RPMI8226 (cell line): Measurements from ENCODE around the gene MPRIP.
A peak's percentile ranks its signal among the peaks of the same experiment; 100 is the strongest.

ENCODE experiments used
- DNase-seq: peaks from one replicate; pipeline ENCODE4 v3.0.0-alpha.2; 2015

The MPRIP gene

DNA sequence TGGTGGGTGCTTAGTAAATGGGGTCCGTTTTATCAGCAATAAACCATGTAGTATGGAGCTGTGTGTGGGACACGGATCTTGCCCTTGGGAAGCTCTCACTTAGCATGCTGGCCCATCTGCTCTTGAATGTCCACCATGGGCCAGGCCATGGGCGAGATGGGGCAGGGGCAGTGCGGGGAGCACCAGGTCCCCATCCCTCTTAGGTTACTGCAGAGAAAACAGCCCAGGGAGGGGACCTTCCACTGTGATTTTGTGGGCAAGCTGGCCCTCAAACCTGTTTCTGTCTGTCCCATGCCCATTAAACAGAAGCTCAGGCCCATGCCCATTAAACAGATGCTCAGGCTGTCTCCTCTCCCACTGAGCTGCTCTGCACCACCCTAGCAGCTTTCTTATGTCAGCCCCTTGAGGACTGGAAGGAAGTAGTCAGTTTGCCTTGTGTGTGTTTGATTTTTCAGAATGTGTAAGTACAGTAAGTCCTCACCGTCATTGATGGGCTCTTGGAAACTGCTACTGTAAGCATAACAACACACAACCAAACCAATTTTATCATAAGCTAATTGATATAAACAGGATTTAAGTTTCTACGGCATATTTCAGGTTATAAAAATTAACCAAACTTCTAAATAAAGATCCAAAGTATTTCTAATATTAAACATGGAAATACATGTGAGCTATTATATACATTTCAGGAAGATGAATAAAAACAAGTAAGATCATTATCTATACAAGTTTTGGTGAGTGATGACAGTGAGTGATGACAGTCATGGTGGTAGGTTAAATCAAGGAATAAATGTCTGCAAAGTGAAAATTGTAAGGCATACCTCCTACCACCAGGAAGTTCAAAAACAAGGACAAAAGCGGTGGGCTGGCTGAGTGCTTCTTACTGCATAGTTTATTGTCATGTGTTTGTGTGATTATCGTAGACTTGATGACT lies 11.5 kb downstream of the MPRIP start:
- no peak for DNase-seq

- DNase-seq = no peak
Measured at GRCh38 chr17:17054636-17055035, 12.4 kb downstream of the MPRIP start.

- no peak for DNase-seq
Measured at GRCh38 chr17:17055286-17056155, 13.3 kb downstream of the MPRIP start.

DNA sequence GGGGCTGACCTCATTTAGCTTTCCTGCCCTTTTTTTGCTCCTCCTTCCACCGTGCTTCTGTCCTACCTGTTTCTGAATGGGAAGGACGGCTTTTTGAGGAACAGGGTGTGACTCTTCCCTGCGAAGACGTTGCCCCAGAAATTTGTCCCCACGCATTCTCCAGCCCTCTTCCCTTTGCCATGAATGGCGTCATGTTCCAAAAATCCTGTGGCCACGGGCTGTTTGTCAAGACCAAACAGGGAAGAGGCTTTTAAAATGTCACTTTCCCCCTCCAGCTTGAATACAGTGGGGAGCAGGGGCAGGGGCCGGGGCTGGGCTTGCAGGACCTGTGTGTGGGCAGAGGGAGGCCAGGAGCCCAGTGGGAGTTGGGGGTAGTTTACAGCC lies 13.9 kb downstream of the MPRIP start:
- DNase-seq = no peak

GRCh38 chr17:17057057-17057551 lies 14.8 kb downstream of the MPRIP start:
- DNase-seq = no peak

GRCh38 chr17:17058304-17058703 lies 16.0 kb downstream of the MPRIP start:
- DNase-seq = no peak

DNA sequence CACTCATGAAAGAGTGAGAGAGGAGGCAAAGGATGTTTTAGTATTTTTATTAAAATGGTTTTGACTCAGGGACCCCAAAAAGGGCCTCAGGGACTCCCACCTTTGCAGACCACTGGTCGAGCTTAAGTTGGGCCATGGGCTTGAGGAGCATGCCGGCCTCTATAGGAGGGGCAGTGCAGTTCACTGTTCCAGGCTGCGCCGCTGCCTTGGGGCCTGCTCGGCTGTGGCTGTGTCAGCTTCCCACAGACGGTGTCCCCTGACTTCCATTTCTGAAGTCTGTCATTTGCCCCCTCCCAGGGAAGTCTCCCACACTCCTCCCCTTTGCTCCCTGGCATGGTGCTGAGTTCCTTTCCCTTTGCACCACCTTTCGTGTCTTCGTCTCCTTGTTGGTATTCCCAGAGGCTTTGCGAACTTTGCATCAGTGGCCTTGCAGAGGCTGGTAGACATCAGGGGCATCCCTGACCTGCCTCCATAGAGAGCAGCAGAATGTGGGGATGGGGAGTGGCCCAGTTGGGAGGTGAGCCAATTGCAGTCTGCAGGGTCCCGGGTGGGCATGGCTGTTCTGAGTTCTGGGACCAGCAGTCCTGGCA lies 17.1 kb downstream of the MPRIP start:
- no peak for DNase-seq

DNA sequence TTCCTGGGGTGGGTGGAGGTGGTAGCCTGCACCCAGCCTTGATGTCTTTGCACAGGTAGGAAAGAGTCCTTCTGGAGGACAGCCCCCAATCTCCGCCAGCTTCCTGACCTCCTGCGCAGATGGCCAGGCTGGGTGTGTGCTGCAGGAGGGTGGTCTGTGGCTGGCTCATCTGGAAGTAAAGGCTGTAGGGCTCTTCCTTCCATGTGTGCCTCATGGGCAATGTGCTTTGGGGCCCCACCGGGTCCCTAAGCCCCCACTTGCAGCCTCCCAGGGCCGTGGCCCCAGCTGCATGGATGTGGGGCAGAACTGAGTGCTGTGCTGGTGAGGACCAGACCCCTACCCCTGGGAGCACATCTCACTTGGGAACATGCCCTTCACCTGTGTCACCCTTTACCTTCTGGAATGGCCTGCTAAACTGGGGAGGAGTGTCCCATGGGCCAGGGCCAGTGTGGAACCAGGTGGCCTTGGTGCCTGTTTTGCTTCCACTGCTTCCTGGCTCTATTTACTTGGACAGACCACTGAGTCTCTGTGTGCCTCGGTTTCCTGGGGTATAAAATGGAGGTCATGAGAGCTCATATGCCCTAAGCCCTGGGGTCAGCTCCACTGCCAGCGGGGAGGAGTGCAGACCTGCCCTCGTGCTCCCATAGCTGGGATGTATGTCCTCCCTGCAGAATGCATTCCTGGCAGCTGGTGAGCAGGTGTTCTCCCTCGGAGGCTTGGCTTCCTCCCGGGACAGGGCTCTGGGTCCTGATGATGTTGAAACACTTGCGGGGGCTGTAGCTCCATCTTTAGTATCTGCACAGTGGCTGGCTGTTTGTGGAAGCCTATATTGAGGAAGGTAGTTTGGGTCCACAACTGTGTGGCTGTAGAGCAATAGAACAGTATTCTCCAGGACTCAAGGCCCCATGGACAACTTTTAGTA lies 18.0 kb downstream of the MPRIP start:
- no peak for DNase-seq

DNA sequence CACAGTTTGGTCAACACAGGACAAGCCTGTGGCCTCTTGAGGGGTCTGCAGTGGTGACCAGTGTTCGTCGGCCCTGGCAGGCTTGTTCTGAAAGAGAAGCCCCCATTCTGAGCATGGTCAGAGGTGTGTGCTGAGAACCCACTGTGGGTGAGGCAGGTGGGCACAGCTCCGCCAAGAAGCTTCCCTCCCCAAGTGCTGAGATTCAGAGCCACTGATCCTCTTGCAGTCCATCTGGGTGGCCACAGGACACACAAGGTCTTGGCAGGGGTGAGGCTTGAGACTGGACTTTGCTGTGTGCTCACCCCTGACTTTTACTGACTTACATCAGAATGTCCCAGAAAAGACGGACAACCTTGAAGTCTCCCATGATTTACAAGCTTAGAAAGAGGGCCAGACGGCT lies 18.7 kb downstream of the MPRIP start:
- DNase-seq = no peak

DNA sequence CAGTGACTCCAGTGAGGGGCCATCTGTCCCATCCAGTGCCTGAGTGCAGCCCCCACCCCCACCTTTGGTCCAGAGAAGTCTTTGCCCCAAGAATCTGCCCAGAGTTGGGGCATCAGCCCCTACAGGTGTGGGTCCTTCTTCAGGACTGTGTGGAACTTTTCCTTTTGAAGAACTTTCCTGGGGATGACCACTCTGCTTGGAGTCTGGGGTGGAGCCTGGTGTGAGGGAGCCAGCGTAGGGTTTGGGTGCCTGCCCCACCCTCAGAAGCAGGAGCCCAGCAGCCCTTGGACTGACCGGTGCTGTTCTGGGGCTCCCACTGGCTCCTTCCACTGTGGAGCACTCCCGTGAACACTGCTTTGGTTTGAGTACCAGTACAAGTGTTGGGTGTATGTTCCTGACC lies 19.3 kb downstream of the MPRIP start:
- DNase-seq = no peak

DNA sequence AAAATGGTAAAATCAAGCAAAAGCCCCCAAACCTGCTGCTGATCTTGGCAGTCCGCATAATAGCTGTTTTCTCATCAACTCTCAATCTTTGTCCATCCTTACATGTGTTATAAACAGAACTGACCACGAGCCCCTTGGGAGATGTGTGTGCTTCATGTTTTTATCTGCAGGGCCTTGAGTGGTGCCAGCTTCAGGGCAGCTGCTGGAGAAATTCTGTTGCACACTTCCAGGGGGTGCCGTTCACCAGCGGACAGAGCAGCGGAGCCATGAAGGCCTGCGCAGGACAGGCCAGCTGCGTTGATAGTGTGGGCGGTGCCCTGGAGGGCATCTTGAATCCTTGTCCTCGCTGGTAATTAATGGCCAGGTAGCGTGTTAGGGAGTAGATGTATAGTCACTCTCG lies 20.1 kb downstream of the MPRIP start:
- no peak for DNase-seq

DNA sequence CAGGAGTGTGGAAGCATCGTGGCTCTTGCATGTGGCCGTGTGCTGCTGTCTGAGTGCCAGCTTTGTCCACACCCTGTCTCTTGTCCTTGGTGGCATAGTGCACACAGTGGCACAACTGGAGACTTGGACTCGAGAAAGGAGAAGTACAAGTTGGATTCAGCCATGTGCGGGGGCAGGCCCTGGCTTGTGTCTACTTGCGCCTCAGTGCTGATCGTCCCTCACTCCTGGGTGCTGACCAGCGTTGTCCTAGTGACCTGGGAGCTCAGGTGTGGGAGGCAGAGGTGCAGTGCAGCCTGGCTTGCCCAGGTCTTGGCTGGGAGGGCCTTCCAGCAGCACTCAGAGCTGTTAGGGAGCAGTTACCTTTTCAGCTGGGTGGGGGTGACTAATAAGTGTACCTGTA lies 20.6 kb downstream of the MPRIP start:
- no peak for DNase-seq

DNA sequence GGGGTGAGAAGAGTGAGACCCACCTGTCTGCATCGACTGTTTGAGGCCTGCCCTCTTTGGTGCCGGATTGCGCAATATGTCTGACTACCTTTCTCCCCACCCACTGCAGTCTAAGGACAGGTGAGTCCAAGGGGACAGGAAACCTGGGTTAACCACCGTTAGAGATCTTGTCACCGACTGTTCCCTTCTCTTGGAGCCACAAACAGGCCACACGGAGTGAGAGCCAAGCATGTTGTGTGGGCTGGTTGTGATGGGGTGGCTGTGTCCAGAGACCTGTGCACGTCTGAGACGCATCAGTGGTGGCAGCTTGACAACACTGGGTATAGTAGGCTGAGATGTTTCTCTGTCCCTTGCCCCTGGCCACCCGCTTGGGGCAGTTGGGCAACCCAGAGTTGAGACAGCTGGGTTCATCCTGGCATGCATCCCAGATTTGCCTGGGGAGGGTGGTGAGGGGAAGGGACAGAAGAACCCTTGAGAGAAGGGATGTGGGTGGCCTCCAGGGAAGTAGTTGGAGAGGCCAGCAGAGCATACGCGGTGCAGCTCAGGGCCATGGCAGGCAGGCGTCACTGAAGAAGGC lies 21.4 kb downstream of the MPRIP start:
- peak; percentile 48 for DNase-seq

- DNase-seq = no peak
Measured at GRCh38 chr17:17064322-17064721, 22.1 kb downstream of the MPRIP start.

- no peak for DNase-seq
Measured at GRCh38 chr17:17066021-17066420, 23.8 kb downstream of the MPRIP start.

DNA sequence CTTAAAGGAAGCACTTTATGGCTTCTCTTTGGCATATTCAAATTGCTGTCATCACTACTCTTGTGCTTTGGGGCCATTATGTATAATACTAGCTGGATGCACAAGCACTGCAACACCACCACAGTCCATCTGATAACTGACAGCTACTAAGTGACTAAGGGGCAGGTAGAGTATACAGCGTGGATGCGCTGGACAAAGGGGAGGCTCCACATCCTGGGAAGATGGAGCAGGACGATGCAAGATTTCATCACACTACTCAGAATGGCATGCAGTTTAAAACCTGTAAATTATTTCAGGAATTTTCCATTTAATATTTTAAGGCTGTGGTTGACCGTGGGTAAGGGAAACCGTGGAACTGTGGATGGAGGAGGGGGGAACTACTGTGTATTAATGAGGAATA lies 25.0 kb downstream of the MPRIP start:
- no peak for DNase-seq

DNA sequence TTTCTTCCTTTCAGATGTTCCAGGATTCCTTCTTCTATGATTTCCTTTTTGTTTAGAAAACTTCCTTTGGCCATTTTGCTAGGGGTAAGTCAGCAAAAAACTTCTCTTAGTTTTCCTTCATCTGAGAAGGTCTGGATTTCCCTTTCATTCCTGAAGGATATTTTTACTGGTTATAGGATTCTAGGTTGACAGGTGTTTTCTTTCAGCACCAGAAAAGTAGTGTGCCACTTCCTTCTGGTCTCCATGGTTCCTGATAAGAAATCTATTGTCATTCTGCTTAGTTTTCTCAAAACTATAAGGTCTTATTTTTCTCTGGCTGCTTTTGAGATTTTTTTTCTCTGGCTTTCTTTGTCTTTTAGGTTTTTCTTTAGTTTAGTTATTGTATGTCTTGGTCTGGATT lies 27.6 kb downstream of the MPRIP start:
- DNase-seq = no peak

- DNase-seq = no peak
Measured at GRCh38 chr17:17070931-17071330, 28.7 kb downstream of the MPRIP start.

DNA sequence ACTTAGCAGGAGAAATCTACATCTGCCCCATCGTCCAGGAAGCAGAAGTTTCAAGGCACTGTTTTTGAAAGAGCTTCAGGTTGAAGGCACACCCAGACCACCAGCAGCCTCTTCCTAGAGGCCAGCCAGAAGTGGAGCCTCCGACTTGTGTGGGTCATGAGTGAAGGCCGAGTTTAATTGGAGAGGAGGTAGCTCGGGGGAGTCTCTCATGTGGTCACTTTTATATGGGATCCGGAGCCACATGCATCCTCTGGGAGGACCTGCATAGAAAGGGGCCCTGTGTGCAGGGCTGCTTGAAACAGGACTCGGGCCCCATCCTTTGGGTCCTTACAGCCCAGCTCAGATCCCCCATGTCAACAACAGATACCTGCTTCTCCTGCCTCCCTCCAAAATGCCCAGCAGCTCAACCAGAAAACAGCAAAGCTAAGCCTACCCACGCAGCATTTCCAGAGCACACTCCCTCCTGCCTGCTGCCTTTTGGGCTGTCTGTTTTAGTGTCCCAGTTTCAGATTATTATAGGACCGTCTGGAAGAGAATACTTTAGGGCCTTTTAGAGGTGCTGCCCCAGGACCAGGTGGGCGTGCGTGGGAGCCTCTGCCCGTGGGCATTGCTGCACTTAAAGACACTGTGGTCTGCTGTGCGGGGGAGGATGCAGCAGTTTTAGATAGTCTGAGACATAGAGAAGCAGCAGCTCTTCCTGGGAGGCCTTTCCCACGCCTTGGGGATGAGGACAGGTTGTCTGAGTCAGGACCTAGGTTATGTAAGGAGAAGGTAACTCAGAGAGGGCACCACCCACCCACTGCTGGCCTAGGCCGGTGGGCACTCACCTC lies 29.5 kb downstream of the MPRIP start:
- no peak for DNase-seq

GRCh38 chr17:17072546-17072945 lies 30.3 kb downstream of the MPRIP start:
- no peak for DNase-seq

- no peak for DNase-seq
Measured at GRCh38 chr17:17073030-17073564, 30.8 kb downstream of the MPRIP start.
